Neural cell (in vitro differentiated cells): ENCODE data around the gene P2RX1.

Source experiments
- EZH2 ChIP-seq: fragments of 200-600, 300-800 bp; shearing (Covaris generic), sonication (generic); IDR thresholded peaks from 2 replicates; pipeline ENCODE4 v1.6.1; 2014; ENCODE audit warnings: antibody characterized with exemption, low read length, borderline replicate concordance, mild to moderate bottlenecking; ENCODE audit not compliant: insufficient read depth, poor library complexity, severe bottlenecking
- POLR2AphosphoS5 ChIP-seq: IDR thresholded peaks from 2 replicates; pipeline ENCODE4 v1.6.1; 2012
- TF ChIP-seq, protein P1 (sequence below): fragments of 450-650 bp; IDR thresholded peaks from 2 replicates; pipeline ENCODE4 v1.5.1; 2014; ENCODE audit warnings: antibody characterized with exemption, mild to moderate bottlenecking, moderate library complexity; ENCODE audit not compliant: poor library complexity, severe bottlenecking

DNA sequence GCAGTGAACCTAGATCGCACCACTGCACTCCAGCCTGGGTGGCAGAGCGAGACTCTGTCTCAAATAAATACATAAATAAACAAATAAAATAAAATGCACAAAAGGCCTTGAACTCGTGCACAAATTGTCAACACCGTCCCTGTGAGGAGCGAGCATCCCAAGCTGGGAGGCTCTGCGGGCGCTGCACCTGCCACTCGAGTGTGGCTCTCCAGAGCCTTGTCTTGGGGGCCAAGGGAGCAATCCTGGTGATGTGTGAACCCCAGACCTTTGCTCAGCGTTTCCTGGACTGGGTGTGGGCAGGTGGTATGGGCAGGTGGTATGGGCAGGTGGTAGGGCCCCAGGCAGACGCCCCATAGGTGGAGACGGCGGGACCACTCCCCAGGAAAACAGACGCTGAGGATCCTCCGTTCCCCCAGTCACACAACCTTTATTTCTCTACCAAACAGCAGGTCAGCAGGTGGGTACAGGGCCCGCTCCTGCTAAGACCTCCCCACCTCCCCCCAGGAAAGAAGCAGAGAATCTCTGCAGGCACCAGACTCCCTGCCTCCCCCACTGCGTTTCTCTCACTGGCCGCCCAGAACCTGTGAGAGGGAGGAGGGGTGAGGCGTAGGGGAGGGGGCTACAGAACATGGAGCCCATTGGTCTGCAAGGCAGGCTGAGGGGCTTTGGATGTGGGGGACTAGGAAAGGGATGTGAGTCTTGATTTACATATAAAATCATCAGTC, 7.4 kb upstream of the P2RX1 start:
- TF ChIP-seq, protein P1, sequence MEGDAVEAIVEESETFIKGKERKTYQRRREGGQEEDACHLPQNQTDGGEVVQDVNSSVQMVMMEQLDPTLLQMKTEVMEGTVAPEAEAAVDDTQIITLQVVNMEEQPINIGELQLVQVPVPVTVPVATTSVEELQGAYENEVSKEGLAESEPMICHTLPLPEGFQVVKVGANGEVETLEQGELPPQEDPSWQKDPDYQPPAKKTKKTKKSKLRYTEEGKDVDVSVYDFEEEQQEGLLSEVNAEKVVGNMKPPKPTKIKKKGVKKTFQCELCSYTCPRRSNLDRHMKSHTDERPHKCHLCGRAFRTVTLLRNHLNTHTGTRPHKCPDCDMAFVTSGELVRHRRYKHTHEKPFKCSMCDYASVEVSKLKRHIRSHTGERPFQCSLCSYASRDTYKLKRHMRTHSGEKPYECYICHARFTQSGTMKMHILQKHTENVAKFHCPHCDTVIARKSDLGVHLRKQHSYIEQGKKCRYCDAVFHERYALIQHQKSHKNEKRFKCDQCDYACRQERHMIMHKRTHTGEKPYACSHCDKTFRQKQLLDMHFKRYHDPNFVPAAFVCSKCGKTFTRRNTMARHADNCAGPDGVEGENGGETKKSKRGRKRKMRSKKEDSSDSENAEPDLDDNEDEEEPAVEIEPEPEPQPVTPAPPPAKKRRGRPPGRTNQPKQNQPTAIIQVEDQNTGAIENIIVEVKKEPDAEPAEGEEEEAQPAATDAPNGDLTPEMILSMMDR, result no peak
- no peak for TF ChIP-seq EZH2
- no peak for TF ChIP-seq POLR2AphosphoS5
